Measurements from ENCODE around the gene ERBB2. TPM values are rescaled to one million over a fixed set of nuclear protein-coding genes. Genes with fewer than 3 reads are reported as not detected.

ERBB2 gene
- total and polyA plus RNA-seq, 2 experiments from 2014 or later: 30.3 to 55.4 TPM

DNA sequence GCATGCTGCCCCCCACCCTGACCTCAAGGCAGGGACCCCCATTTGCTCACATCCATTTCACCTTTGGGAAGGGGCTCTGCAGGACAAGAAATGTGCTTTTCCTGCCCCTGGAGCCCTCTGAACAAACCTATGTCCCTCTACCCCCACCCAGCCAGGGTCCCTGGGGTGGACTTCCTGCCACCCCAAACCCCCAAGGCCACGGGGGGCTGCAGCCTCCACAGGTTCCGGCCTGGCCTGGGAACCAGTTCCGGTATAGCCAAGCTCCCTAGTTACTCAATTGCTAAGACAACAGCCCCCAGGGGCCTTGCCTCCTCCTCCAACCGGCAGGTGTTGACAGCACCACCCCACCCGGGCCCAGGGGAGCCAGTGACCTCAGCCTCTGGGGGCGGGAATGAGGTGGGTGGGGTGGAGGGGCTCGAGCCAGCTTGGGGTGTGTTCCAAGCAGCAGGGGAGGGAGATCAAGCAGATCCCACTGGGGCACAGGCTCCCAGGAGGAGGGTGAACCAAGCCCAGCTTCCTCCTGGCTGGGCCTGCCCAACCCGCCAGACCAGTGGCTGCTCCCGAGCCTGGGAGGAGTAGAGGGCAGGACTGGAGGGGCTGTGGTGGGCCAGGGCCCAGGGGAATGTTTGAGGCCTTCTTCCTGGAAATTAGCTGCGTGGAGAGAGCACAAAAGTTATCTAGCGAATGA lies 25.0 kb upstream of the ERBB2 start:
- H3K4me3 ChIP-seq: no peak overlapping the region
- H4K20me1 ChIP-seq (ENCODE audit: insufficient read depth): no peaks in the 10 kb centered on the region
- DNase-seq: no peak

DNA sequence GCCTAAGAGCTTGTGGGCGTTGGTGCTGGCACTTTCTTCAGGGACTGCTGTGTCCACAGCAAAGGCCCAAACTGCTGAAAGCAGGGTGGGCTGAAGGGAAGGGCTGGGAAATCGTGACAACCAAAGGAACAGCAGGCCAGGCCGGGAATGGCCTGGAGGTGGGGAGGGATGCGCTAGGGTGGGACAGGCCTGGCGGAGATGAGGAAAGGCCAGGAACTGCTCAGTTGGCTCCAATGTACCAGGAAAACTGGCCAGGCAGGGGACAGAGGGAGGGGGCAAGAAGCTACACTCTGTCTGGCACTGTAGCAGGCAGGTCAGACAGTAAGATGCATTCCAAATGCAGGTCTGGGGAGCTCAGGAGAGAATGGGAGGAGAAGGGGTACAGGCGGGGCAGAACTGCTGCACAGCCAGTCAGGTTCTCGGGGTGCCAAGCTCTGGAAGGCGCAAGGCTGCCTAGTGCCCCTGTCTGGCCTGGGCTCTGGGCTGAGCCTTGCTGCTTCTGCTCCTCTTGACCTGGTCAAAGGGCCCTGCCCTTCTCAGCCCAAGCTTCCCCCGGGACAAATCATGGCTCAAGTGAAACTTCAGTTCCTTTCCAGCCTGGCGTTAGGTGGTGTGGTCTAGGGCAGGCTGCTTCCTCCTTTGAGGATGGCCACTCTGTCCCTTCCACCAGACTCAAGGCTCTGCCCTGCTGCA lies 24.3 kb upstream of the ERBB2 start:
- in situ Hi-C loops (cut with MboI): no loop called here
- Histone ChIP-seq H3K9me2 (ENCODE audit: insufficient read depth) (no peaks in the 10 kb centered on the region), H3K4me3 (no peak overlapping the region), H3K36me3 (ENCODE audit: low read depth) (no peaks in the 10 kb centered on the region), H3K4me2 (ENCODE audit: unreplicated experiment) (no peak overlapping the region), H3K27ac (no peak overlapping the region), H3K4me1 (ENCODE audit: insufficient read depth) (no peaks in the 10 kb centered on the region), H3K9ac (no peak overlapping the region), H3K9me3 (ENCODE audit: low read depth) (no peaks in the 10 kb centered on the region), H3K79me2 (ENCODE audit: insufficient read depth) (no peaks in the 10 kb centered on the region), H3F3A (ENCODE audit: insufficient read depth) (no peaks in the 10 kb centered on the region), H2AFZ (no peak overlapping the region), H4K20me1 (ENCODE audit: insufficient read depth) (no peaks in the 10 kb centered on the region), H3K27me3 (replicated peaks; ENCODE audit: insufficient read depth) (0 out of 2 replicates have a peak, but pooled peaks cover 6% of the 10 kb centered on the region)
- TF ChIP-seq EZH2phosphoT487 (IDR thresholded peaks at IDR 0.05; ENCODE audit: insufficient read depth, low read depth): no peak
- TF ChIP-seq EZH2 (IDR thresholded peaks at IDR 0.05; ENCODE audit: insufficient read depth, poor library complexity, severe bottlenecking): no peak
- DNase-seq: no peak
- WGBS, 2 experiments (ENCODE audit: low coverage in 1 of 2, low lambda C conversion rate in 2 of 2, missing lambda C conversion rate in 2 of 2): 83 to 96% methylated on average over 8 to 10 of the region's 10 CpGs

More for the DNA sequence above, 25.0 kb upstream of the ERBB2 start:
- H3K4me2 ChIP-seq (ENCODE audit: unreplicated experiment): no peak overlapping the region
- no peak overlapping the region for H3K9ac ChIP-seq
- no peaks in the 10 kb centered on the region for H3K9me2 ChIP-seq (ENCODE audit: insufficient read depth)
- no peak overlapping the region for H2AFZ ChIP-seq
- H3K79me2 ChIP-seq (ENCODE audit: insufficient read depth): no peaks in the 10 kb centered on the region
- H3K27me3 ChIP-seq (replicated peaks; ENCODE audit: insufficient read depth): 0 out of 2 replicates have a peak, but pooled peaks cover 11% of the 10 kb centered on the region
- H3K4me1 ChIP-seq (ENCODE audit: insufficient read depth): no peaks in the 10 kb centered on the region
- WGBS, 2 experiments (ENCODE audit: low coverage in 1 of 2, low lambda C conversion rate in 2 of 2, missing lambda C conversion rate in 2 of 2): 44 to 53% methylated on average over 9 of the region's 11 CpGs
- no peak overlapping the region for H3K27ac ChIP-seq
- no peaks in the 10 kb centered on the region for H3K36me3 ChIP-seq (ENCODE audit: low read depth)
- TF ChIP-seq EZH2phosphoT487 (IDR thresholded peaks at IDR 0.05; ENCODE audit: insufficient read depth, low read depth): no peak
- no peaks in the 10 kb centered on the region for H3F3A ChIP-seq (ENCODE audit: insufficient read depth)
- in situ Hi-C loops (cut with MboI): no loop called here
- no peaks in the 10 kb centered on the region for H3K9me3 ChIP-seq (ENCODE audit: low read depth)

DNA sequence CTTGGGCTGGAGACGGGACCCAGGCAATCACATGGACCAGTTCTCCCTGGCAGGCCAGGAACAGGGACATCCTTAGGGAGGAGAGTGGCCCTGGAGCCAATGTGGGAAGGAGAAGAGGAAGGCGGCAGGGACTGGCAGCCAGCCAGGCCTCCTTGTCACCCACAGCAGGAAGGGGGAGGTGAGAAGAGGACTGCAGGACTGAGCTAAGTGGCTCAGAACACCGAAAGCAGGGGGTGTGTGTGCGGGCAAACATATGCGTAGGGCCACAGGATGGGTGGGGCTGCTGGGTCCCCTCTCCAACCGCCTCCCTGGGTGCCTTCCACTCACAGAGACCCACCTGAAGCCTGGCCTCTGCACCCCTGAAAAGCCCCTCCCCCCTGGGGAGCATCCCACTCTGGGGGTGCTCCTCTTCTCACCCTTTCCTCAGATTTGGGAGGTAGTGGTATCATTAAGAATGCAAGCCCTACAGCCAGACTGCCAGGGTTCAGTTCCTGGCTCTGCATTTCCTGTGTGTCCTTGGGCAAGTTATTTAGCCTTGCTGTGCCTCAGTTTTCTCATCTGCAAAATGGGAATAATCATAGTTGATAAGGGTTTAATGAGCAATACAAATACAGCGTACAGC lies 23.6 kb upstream of the ERBB2 start:
- Histone ChIP-seq H3F3A (ENCODE audit: insufficient read depth) (no peaks in the 10 kb centered on the region), H4K20me1 (ENCODE audit: insufficient read depth) (no peaks in the 10 kb centered on the region), H3K9ac (no peak overlapping the region), H3K36me3 (ENCODE audit: low read depth) (no peaks in the 10 kb centered on the region), H3K4me3 (no peak overlapping the region), H3K4me1 (ENCODE audit: insufficient read depth) (no peaks in the 10 kb centered on the region), H3K27me3 (replicated peaks; ENCODE audit: insufficient read depth) (0 out of 2 replicates have a peak, but pooled peaks cover 3% of the 10 kb centered on the region), H2AFZ (no peak overlapping the region), H3K79me2 (ENCODE audit: insufficient read depth) (no peaks in the 10 kb centered on the region), H3K27ac (no peak overlapping the region), H3K9me2 (ENCODE audit: insufficient read depth) (no peaks in the 10 kb centered on the region), H3K9me3 (ENCODE audit: low read depth) (no peaks in the 10 kb centered on the region), H3K4me2 (ENCODE audit: unreplicated experiment) (no peak overlapping the region)
- peak; percentile 23 for DNase-seq
- WGBS, 2 experiments (ENCODE audit: low coverage in 1 of 2, low lambda C conversion rate in 2 of 2, missing lambda C conversion rate in 2 of 2): 85 to 89% methylated on average over 7 of the region's 7 CpGs
- TF ChIP-seq EZH2phosphoT487 (IDR thresholded peaks at IDR 0.05; ENCODE audit: insufficient read depth, low read depth) (no peak), EZH2 (IDR thresholded peaks at IDR 0.05; ENCODE audit: insufficient read depth, poor library complexity, severe bottlenecking) (no peak)
- in situ Hi-C loops (cut with MboI): no loop called here

- Histone ChIP-seq H3K9ac (no peak overlapping the region), H3K27ac (no peak overlapping the region)
Measured at GRCh38 chr17:39677072-39677471, 22.8 kb upstream of the ERBB2 start.

More at GRCh38 chr17:39677072-39677471, 22.8 kb upstream of the ERBB2 start:
- no peak overlapping the region for H3K4me2 ChIP-seq (ENCODE audit: unreplicated experiment)
- no peaks in the 10 kb centered on the region for H3K79me2 ChIP-seq (ENCODE audit: insufficient read depth)
- no peak for TF ChIP-seq EZH2 (IDR thresholded peaks at IDR 0.05; ENCODE audit: insufficient read depth, poor library complexity, severe bottlenecking)
- TF ChIP-seq EZH2phosphoT487 (IDR thresholded peaks at IDR 0.05; ENCODE audit: insufficient read depth, low read depth): no peak
- DNase-seq: no peak
- in situ Hi-C loops (cut with MboI): no loop called here
- no peaks in the 10 kb centered on the region for H3K36me3 ChIP-seq (ENCODE audit: low read depth)
- no peaks in the 10 kb centered on the region for H3K9me2 ChIP-seq (ENCODE audit: insufficient read depth)
- 82 to 83% methylated on average over 8 of the region's 8 CpGs for WGBS, 2 experiments (ENCODE audit: low coverage in 1 of 2, low lambda C conversion rate in 2 of 2, missing lambda C conversion rate in 2 of 2)
- H3K9me3 ChIP-seq (ENCODE audit: low read depth): no peaks in the 10 kb centered on the region
- H3K27me3 ChIP-seq (replicated peaks; ENCODE audit: insufficient read depth): no peaks in the 10 kb centered on the region
- H3F3A ChIP-seq (ENCODE audit: insufficient read depth): no peaks in the 10 kb centered on the region
- H3K4me1 ChIP-seq (ENCODE audit: insufficient read depth): no peaks in the 10 kb centered on the region
- H2AFZ ChIP-seq: no peak overlapping the region
- H4K20me1 ChIP-seq (ENCODE audit: insufficient read depth): no peaks in the 10 kb centered on the region
- H3K4me3 ChIP-seq: no peak overlapping the region

Measured in GM23248 (cell line).